WTC11 (cell line): Measurements from ENCODE around the gene IGLL5.

Source experiments
- ELF4 ChIP-seq: sonication (generic); formaldehyde crosslinking; IDR thresholded peaks from 2 replicates; pipeline ENCODE4 v1.8.1; 2022; ENCODE audit warnings: low read depth, mild to moderate bottlenecking, moderate library complexity, missing genetic modification reagents
- MXD4 ChIP-seq: fragments of 250-450 bp; sonication (Bioruptor Pico); IDR thresholded peaks from 2 replicates; pipeline ENCODE4 v1.8.0; 2021; ENCODE audit warnings: mild to moderate bottlenecking, moderate library complexity, borderline replicate concordance
- NFYB ChIP-seq: sonication (generic); formaldehyde crosslinking; conservative IDR thresholded peaks from 2 replicates; pipeline ENCODE4 v1.8.0; 2022; ENCODE audit warnings: low read depth, missing genetic modification reagents
- NR3C1 ChIP-seq: sonication (generic); formaldehyde crosslinking; conservative IDR thresholded peaks from 2 replicates; pipeline ENCODE4 v1.8.1; 2023; ENCODE audit warnings: low read depth, mild to moderate bottlenecking, missing genetic modification reagents
- SMAD3 ChIP-seq: sonication (generic); formaldehyde crosslinking; IDR thresholded peaks from 2 replicates; pipeline ENCODE4 v1.8.0; 2022; ENCODE audit warnings: missing genetic modification reagents, mild to moderate bottlenecking, borderline replicate concordance
- SP1 ChIP-seq: sonication (generic); formaldehyde crosslinking; conservative IDR thresholded peaks from 2 replicates; pipeline ENCODE4 v1.8.1; 2022; ENCODE audit warnings: missing genetic modification reagents
- ZNF138 ChIP-seq: sonication (generic); formaldehyde crosslinking; conservative IDR thresholded peaks from 2 replicates; pipeline ENCODE4 v1.8.1; 2022; ENCODE audit warnings: mild to moderate bottlenecking, moderate library complexity, missing genetic modification reagents
- ZNF232 ChIP-seq: sonication (generic); formaldehyde crosslinking; IDR thresholded peaks from 2 replicates; pipeline ENCODE4 v1.8.0; 2022; ENCODE audit warnings: mild to moderate bottlenecking, missing genetic modification reagents
- ZNF263 ChIP-seq: sonication (generic); formaldehyde crosslinking; IDR thresholded peaks from 2 replicates; pipeline ENCODE4 v1.8.1; 2022; ENCODE audit warnings: low read depth, mild to moderate bottlenecking, moderate library complexity, missing genetic modification reagents
- TF ChIP-seq, protein P1 (sequence below): fragments of 200-600 bp; IDR thresholded peaks from 2 replicates; pipeline ENCODE4 v1.8.0; 2022; ENCODE audit warnings: antibody characterized with exemption
- TF ChIP-seq, protein P2 (sequence below): sonication (generic); formaldehyde crosslinking; IDR thresholded peaks from 2 replicates; pipeline ENCODE4 v1.8.1; 2023; ENCODE audit warnings: mild to moderate bottlenecking, missing genetic modification reagents, moderate library complexity
- TF ChIP-seq, protein P3 (sequence below): sonication (generic); formaldehyde crosslinking; IDR thresholded peaks from 2 replicates; pipeline ENCODE4 v1.8.1; 2022; ENCODE audit warnings: low read depth, missing genetic modification reagents, borderline replicate concordance
- TF ChIP-seq, protein P4 (sequence below): sonication (generic); formaldehyde crosslinking; IDR thresholded peaks from 2 replicates; pipeline ENCODE4 v1.8.0; 2022; ENCODE audit warnings: mild to moderate bottlenecking, missing genetic modification reagents
- TF ChIP-seq, protein P5 (sequence below): sonication (generic); formaldehyde crosslinking; IDR thresholded peaks from 2 replicates; pipeline ENCODE4 v1.8.0; 2022; ENCODE audit warnings: mild to moderate bottlenecking, missing genetic modification reagents

DNA sequence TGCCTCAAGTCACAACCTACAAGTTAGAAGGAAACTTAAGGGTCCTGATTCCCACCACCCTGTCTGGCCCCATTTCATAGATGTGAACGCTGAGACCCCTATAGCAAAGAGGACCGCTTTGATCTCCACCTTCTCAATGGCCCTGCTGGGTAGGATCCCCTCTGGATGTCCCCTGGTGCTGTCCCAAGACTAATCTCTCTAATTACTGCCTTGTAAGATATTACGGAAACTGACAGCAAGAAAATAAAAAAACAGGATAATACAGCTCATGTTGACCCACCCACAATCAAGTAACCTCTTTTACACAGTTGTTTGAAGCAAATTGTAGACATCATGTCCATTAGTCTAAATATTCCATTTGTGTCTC, 20.9 kb downstream of the IGLL5 start:
- TF ChIP-seq, protein P1, sequence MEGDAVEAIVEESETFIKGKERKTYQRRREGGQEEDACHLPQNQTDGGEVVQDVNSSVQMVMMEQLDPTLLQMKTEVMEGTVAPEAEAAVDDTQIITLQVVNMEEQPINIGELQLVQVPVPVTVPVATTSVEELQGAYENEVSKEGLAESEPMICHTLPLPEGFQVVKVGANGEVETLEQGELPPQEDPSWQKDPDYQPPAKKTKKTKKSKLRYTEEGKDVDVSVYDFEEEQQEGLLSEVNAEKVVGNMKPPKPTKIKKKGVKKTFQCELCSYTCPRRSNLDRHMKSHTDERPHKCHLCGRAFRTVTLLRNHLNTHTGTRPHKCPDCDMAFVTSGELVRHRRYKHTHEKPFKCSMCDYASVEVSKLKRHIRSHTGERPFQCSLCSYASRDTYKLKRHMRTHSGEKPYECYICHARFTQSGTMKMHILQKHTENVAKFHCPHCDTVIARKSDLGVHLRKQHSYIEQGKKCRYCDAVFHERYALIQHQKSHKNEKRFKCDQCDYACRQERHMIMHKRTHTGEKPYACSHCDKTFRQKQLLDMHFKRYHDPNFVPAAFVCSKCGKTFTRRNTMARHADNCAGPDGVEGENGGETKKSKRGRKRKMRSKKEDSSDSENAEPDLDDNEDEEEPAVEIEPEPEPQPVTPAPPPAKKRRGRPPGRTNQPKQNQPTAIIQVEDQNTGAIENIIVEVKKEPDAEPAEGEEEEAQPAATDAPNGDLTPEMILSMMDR, result no peak
- no peak for TF ChIP-seq SMAD3 (CRISPR knock-in tag)
- TF ChIP-seq, protein P2, sequence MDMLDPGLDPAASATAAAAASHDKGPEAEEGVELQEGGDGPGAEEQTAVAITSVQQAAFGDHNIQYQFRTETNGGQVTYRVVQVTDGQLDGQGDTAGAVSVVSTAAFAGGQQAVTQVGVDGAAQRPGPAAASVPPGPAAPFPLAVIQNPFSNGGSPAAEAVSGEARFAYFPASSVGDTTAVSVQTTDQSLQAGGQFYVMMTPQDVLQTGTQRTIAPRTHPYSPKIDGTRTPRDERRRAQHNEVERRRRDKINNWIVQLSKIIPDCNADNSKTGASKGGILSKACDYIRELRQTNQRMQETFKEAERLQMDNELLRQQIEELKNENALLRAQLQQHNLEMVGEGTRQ, result no peak
- no peak for TF ChIP-seq MXD4 (CRISPR knock-in tag)
- no peak for TF ChIP-seq ZNF263 (CRISPR knock-in tag)
- no peak for TF ChIP-seq SP1 (CRISPR knock-in tag)
- TF ChIP-seq ZNF138 (CRISPR knock-in tag), result no peak
- TF ChIP-seq, protein P3, sequence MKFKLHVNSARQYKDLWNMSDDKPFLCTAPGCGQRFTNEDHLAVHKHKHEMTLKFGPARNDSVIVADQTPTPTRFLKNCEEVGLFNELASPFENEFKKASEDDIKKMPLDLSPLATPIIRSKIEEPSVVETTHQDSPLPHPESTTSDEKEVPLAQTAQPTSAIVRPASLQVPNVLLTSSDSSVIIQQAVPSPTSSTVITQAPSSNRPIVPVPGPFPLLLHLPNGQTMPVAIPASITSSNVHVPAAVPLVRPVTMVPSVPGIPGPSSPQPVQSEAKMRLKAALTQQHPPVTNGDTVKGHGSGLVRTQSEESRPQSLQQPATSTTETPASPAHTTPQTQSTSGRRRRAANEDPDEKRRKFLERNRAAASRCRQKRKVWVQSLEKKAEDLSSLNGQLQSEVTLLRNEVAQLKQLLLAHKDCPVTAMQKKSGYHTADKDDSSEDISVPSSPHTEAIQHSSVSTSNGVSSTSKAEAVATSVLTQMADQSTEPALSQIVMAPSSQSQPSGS (CRISPR knock-in tag), result no peak
- no peak for TF ChIP-seq NFYB (CRISPR knock-in tag)
- TF ChIP-seq, protein P4, sequence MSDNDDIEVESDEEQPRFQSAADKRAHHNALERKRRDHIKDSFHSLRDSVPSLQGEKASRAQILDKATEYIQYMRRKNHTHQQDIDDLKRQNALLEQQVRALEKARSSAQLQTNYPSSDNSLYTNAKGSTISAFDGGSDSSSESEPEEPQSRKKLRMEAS (CRISPR knock-in tag), result no peak
- TF ChIP-seq ELF4 (CRISPR knock-in tag), result no peak
- no peak for TF ChIP-seq NR3C1 (CRISPR knock-in tag)
- TF ChIP-seq, protein P5, sequence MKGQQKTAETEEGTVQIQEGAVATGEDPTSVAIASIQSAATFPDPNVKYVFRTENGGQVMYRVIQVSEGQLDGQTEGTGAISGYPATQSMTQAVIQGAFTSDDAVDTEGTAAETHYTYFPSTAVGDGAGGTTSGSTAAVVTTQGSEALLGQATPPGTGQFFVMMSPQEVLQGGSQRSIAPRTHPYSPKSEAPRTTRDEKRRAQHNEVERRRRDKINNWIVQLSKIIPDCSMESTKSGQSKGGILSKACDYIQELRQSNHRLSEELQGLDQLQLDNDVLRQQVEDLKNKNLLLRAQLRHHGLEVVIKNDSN, result no peak
- TF ChIP-seq ZNF232 (CRISPR knock-in tag), result no peak
